H9 (cell line): Measurements from ENCODE around the gene P2RY8. TPM values are rescaled to one million over a fixed set of nuclear protein-coding genes. Genes with fewer than 3 reads are reported as not detected.

Source experiments
- DNase-seq: peaks from one replicate; pipeline ENCODE4 v3.0.0-alpha.2; 2017
- H2AFZ ChIP-seq: one replicate; pipeline ENCODE4 v1.6.1; 2013; ENCODE audit warnings: mild to moderate bottlenecking, low read length, control low read depth, moderate library complexity
- H2AK5ac ChIP-seq: 2 replicates; pipeline ENCODE4 v1.6.1; 2013; ENCODE audit warnings: low read length, control low read depth, mixed read lengths; ENCODE audit not compliant: insufficient read length
- H2BK120ac ChIP-seq: one replicate; pipeline ENCODE4 v1.6.1; 2013; ENCODE audit warnings: low read depth, mild to moderate bottlenecking, low read length, control low read depth, inconsistent platforms; ENCODE audit not compliant: poor library complexity, severe bottlenecking
- H2BK12ac ChIP-seq: 2 replicates; pipeline ENCODE4 v1.6.1; 2013; ENCODE audit warnings: low read length, control low read depth, mixed read lengths, low read depth; ENCODE audit not compliant: insufficient read length
- H2BK15ac ChIP-seq: 2 replicates; pipeline ENCODE4 v1.6.1; 2013; ENCODE audit warnings: low read depth, low read length, control low read depth
- H2BK20ac ChIP-seq: one replicate; pipeline ENCODE4 v1.6.1; 2013; ENCODE audit warnings: low read depth, mild to moderate bottlenecking, low read length, control low read depth, inconsistent platforms; ENCODE audit not compliant: poor library complexity, severe bottlenecking
- H2BK5ac ChIP-seq: 2 replicates; pipeline ENCODE4 v1.6.1; 2013; ENCODE audit warnings: low read length, control low read depth, mixed read lengths; ENCODE audit not compliant: insufficient read length
- H3K14ac ChIP-seq: 2 replicates; pipeline ENCODE4 v1.6.1; 2013; ENCODE audit warnings: low read length, control low read depth; ENCODE audit not compliant: insufficient read depth
- H3K18ac ChIP-seq: 2 replicates; pipeline ENCODE4 v1.6.1; 2013; ENCODE audit warnings: low read depth, mild to moderate bottlenecking, mixed read lengths, low read length, control low read depth; ENCODE audit not compliant: insufficient read length
- H3K23ac ChIP-seq: 2 replicates; pipeline ENCODE4 v1.6.1; 2013; ENCODE audit warnings: low read length, control low read depth, mixed read lengths, low read depth; ENCODE audit not compliant: insufficient read length
- H3K23me2 ChIP-seq: 2 replicates; pipeline ENCODE4 v1.6.1; 2013; ENCODE audit warnings: low read depth, mild to moderate bottlenecking, mixed read lengths, low read length, control low read depth; ENCODE audit not compliant: insufficient read length, poor library complexity, severe bottlenecking
- H3K27ac ChIP-seq: 2 replicates; pipeline ENCODE4 v1.5.1; 2013; ENCODE audit warnings: low read length, control low read depth, mixed read lengths, low read depth; ENCODE audit not compliant: insufficient read length
- H3K27me3 ChIP-seq: 2 replicates; pipeline ENCODE4 v1.6.1; 2013; ENCODE audit warnings: low read length, control low read depth, inconsistent platforms; ENCODE audit not compliant: insufficient read depth
- H3K4ac ChIP-seq: 2 replicates; pipeline ENCODE4 v1.6.1; 2013; ENCODE audit warnings: low read depth, mild to moderate bottlenecking, control low read depth, inconsistent platforms, low read length, moderate library complexity
- H3K4me1 ChIP-seq: 2 replicates; pipeline ENCODE4 v1.6.1; 2013; ENCODE audit warnings: low read length, control low read depth, inconsistent platforms; ENCODE audit not compliant: insufficient read depth
- H3K4me2 ChIP-seq: 2 replicates; pipeline ENCODE4 v1.6.1; 2013; ENCODE audit warnings: low read length, control low read depth, mixed read lengths; ENCODE audit not compliant: insufficient read length, insufficient read depth
- H3K56ac ChIP-seq: 2 replicates; pipeline ENCODE4 v1.6.1; 2013; ENCODE audit warnings: low read depth, mild to moderate bottlenecking, mixed read lengths, low read length, control low read depth; ENCODE audit not compliant: insufficient read length
- H3K79me1 ChIP-seq: 2 replicates; pipeline ENCODE4 v1.6.1; 2013; ENCODE audit warnings: low read depth, mild to moderate bottlenecking, moderate library complexity, low read length, control low read depth, inconsistent platforms; ENCODE audit not compliant: insufficient read depth, poor library complexity, severe bottlenecking
- H3K79me2 ChIP-seq: 2 replicates; pipeline ENCODE4 v1.6.1; 2013; ENCODE audit warnings: low read length, control low read depth, inconsistent platforms; ENCODE audit not compliant: insufficient read depth
- H3K9ac ChIP-seq: 2 replicates; pipeline ENCODE4 v1.6.1; 2013; ENCODE audit warnings: low read length, control low read depth, mixed read lengths; ENCODE audit not compliant: insufficient read length; ENCODE audit errors: extremely low read depth
- H3K9me3 ChIP-seq: one replicate; pipeline ENCODE4 v1.6.1; 2013; ENCODE audit warnings: low read depth, low read length, inconsistent platforms; ENCODE audit not compliant: control insufficient read depth
- H3T11ph ChIP-seq: one replicate; pipeline ENCODE4 v1.6.1; 2013; ENCODE audit warnings: mild to moderate bottlenecking, low read length, control low read depth, inconsistent platforms
- H4K20me1 ChIP-seq: one replicate; pipeline ENCODE4 v1.6.1; 2013; ENCODE audit not compliant: control insufficient read depth, insufficient read length, insufficient read depth
- H4K5ac ChIP-seq: 2 replicates; pipeline ENCODE4 v1.6.1; 2013; ENCODE audit warnings: low read depth, mild to moderate bottlenecking, mixed read lengths, low read length, control low read depth; ENCODE audit not compliant: insufficient read length
- H4K8ac ChIP-seq: replicated peaks from 2 replicates; pipeline ENCODE4 v1.6.1; 2013; ENCODE audit warnings: low read length, control low read depth, mixed read lengths, low read depth; ENCODE audit not compliant: insufficient read length
- H4K91ac ChIP-seq: 2 replicates; pipeline ENCODE4 v1.6.1; 2013; ENCODE audit warnings: low read depth, mild to moderate bottlenecking, moderate library complexity, mixed read lengths, low read length, control low read depth; ENCODE audit not compliant: insufficient read length
- H3K27ac Mint-ChIP-seq, 3 experiments: 2 replicates in 2 of 3; 3 replicates in 1 of 3; pipeline ENCODE4 v1.8.0; 2020 to 2021; ENCODE audit warnings: mixed read lengths in 3 of 3, mild to moderate bottlenecking in 1 of 3, moderate library complexity in 1 of 3
- H3K27me3 Mint-ChIP-seq: 2 replicates; pipeline ENCODE4 v1.8.0; 2021; ENCODE audit warnings: low read depth, mild to moderate bottlenecking, moderate library complexity, mixed read lengths
- H3K36me3 Mint-ChIP-seq, 3 experiments: 2 replicates in 2 of 3; 3 replicates in 1 of 3; pipeline ENCODE4 v1.8.0; 2020 to 2021; ENCODE audit warnings: low read depth in 3 of 3, mixed read lengths in 3 of 3; ENCODE audit not compliant: insufficient read depth in 1 of 3
- H3K4me1 Mint-ChIP-seq, 2 experiments: 2 replicates each; pipeline ENCODE4 v1.8.0; 2020; ENCODE audit warnings: mixed read lengths in 2 of 2
- H3K4me3 Mint-ChIP-seq, 2 experiments: 2 replicates in 1 of 2; 3 replicates in 1 of 2; pipeline ENCODE4 v1.8.0; 2020 to 2021; ENCODE audit warnings: mild to moderate bottlenecking in 2 of 2, mixed read lengths in 2 of 2, moderate library complexity in 1 of 2
- H3K9me3 Mint-ChIP-seq, 2 experiments: 2 replicates in 1 of 2; 3 replicates in 1 of 2; pipeline ENCODE4 v1.8.0; 2020; ENCODE audit warnings: mild to moderate bottlenecking in 2 of 2, mixed read lengths in 2 of 2, moderate library complexity in 1 of 2
- whole genome bisulfite sequencing: extraction: QIAGEN DNeasy Blood & Tissue Kit; methylation state at CpG from one replicate; pipeline ENCODE4 v1.1.7; 2013; ENCODE audit warnings: missing lambda C conversion rate, low lambda C conversion rate, mixed read lengths; ENCODE audit not compliant: insufficient read length; ENCODE audit errors: extremely low coverage; 5-methylcytosine and 5-hydroxymethylcytosine counted together
- total RNA-seq: library from RNA; stranded (reverse); gene quantifications from 2 replicates; pipeline ENCODE4 v1.2.1, GENCODE V29; 2021
- TF ChIP-seq, protein P1 (sequence below): fragments of 200-600 bp; sonication (generic); conservative IDR thresholded peaks from 3 replicates; pipeline ENCODE4 v1.8.0; 2021; ENCODE audit warnings: antibody characterized with exemption, mild to moderate bottlenecking

The P2RY8 gene
- total RNA-seq, 1 experiment from 2014 or later = not detected

DNA sequence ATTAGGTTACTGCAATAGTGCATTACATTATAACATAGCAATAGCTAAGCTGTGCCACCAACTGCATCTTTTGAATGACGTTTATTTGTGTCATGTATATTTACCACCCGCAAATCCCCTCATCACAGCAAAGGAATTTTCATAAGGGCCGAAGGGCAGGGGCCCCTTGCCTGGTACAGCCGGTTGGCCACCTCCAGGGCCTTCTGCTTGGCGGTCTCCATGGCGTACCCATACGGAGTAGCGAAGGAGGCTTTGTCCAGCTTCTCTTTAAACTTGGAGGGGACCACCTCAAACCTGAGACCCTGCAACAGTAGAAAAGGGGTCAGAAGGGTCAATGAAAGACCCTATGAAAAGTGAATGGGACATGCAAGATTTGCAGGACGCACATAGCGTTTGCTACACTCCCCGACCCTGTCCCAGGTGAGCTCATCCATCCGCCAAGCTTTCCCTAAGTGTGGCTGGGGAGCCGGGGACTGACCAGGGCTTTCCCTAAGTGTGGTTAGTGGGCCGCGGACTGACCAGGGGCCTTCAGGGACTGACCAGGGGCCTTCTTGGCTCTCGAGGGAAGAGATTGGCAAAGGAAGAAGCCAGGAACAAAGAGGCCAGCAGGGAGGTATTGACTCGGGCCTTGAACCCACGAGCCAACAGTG lies 94.8 kb downstream of the P2RY8 start:
- no peak overlapping the region for H4K5ac ChIP-seq
- no peaks in the 10 kb centered on the region for H3K27me3 ChIP-seq
- no peak overlapping the region for H3K14ac ChIP-seq
- H3K56ac ChIP-seq = no peak overlapping the region
- no peak overlapping the region for H4K8ac ChIP-seq
- H2BK12ac ChIP-seq = no peak overlapping the region
- no peaks in the 10 kb centered on the region for H3K9me3 ChIP-seq
- no peaks in the 10 kb centered on the region for H3K4me1 Mint-ChIP-seq
- H2AK5ac ChIP-seq = no peak overlapping the region
- H3K9ac ChIP-seq = no peak overlapping the region
- no peaks in the 10 kb centered on the region for H3K79me1 ChIP-seq
- no peak overlapping the region for H3K18ac ChIP-seq
- H2BK120ac ChIP-seq = no peak overlapping the region
- no peak overlapping the region for H3K23ac ChIP-seq
- no peak overlapping the region for H2BK20ac ChIP-seq
- H4K91ac ChIP-seq = no peak overlapping the region
- no peak overlapping the region for H3K27ac Mint-ChIP-seq
- no peak overlapping the region for H2AFZ ChIP-seq
- H3K27me3 Mint-ChIP-seq = peaks cover 2% of the 10 kb centered on the region
- no peaks in the 10 kb centered on the region for H4K20me1 ChIP-seq
- H3K36me3 Mint-ChIP-seq = peaks cover 58 to 78% (median 73%) of the 10 kb centered on the region in 3 experiments
- H3K9me3 Mint-ChIP-seq = peaks cover 22% of the 10 kb centered on the region in 2 experiments
- H3K27ac ChIP-seq = no peak overlapping the region
- H3K4me3 Mint-ChIP-seq = no peak overlapping the region
- no peak overlapping the region for H2BK5ac ChIP-seq
- no peak overlapping the region for H3K4ac ChIP-seq
- WGBS = no CpG with 5 or more reads among the region's 18 CpGs
- TF ChIP-seq, protein P1, sequence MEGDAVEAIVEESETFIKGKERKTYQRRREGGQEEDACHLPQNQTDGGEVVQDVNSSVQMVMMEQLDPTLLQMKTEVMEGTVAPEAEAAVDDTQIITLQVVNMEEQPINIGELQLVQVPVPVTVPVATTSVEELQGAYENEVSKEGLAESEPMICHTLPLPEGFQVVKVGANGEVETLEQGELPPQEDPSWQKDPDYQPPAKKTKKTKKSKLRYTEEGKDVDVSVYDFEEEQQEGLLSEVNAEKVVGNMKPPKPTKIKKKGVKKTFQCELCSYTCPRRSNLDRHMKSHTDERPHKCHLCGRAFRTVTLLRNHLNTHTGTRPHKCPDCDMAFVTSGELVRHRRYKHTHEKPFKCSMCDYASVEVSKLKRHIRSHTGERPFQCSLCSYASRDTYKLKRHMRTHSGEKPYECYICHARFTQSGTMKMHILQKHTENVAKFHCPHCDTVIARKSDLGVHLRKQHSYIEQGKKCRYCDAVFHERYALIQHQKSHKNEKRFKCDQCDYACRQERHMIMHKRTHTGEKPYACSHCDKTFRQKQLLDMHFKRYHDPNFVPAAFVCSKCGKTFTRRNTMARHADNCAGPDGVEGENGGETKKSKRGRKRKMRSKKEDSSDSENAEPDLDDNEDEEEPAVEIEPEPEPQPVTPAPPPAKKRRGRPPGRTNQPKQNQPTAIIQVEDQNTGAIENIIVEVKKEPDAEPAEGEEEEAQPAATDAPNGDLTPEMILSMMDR = no peak
- H2BK15ac ChIP-seq = no peak overlapping the region
- peaks cover 10% of the 10 kb centered on the region; the same call in 1 of the 2 replicates for H3K79me2 ChIP-seq
- H3K4me1 ChIP-seq = no peaks in the 10 kb centered on the region
- peak; percentile 21 for DNase-seq
- H3K23me2 ChIP-seq = no peaks in the 10 kb centered on the region
- no peak overlapping the region for H3T11ph ChIP-seq
- H3K4me2 ChIP-seq = no peak overlapping the region
